CD4-positive, alpha-beta T cell treated with Interferon gamma for 1 hour (primary cell): Measurements from ENCODE around the gene GPR78.

Experiments used
- DNase-seq: peaks from one replicate; pipeline ENCODE4 v3.0.0-alpha.2; 2020

Gene GPR78

DNA sequence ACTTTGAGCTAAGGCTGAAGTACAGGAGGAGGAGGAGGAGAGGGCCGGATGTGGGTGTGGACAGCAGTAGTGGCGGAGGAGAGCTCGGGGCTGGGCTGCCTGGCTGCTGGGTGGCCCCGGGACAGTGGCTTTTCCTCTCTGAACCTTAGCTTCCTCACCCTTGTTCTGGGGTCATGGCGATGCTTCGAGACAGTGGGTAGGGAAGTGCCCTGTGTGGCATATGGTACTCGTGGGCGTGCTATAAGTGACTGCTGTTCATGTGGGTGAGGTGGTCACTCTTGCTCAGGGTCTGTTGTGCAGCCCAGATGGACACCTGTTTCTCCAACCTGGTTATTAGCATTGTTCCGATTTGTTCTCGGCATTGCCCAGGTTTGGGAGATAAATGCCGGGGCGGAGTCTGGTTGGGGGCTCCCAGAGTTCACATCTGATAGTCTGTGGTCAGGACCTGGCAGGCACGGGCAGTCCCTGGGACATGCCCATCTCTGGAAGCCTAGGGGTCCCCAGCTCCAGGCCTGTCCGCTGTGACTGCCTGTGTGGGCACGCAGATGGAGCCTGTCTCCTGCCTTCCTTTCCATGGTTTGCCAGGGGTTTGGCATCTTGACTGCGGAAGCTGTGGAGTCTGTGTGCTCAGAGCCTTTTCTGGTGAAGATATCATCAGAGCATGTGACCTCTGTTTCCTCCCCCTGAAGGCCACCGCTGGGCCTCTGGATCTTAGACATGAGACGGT is 7.4 kb downstream of the GPR78 start:
- no peak for DNase-seq

DNA sequence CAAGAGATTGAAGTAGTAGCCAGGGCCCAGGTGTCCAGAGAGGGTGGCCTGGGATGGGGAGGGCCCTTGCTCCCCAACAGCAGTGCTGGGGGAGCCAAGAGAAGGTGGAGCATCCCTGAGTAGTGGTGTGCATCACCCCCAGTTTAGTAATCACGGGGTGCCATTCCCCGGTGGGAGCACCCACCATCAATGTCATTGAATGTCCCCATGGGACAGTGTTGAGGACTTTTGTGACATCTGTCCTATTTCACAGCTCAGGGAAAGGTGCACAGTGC is 7.9 kb downstream of the GPR78 start:
- no peak for DNase-seq

DNA sequence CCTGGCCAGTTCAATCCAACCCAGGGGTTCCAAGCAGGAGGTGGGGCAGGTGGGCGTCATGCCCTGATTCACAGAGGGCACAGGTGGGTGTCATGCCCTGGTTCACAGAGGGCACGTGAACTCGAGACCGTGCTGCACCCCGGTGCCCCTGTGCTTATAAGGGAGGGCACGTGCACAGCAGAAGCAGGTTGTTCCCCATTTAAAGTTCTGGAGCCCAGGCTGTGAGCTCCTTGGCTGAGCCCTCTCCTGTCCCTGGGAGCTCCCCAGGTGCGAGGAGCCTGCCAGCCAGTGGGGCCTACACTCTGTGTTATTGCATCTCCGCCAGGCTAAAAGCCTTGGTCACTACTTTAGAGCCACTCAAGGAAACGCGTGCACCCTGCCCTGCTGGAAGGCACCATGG is 9.1 kb downstream of the GPR78 start:
- no peak for DNase-seq

DNA sequence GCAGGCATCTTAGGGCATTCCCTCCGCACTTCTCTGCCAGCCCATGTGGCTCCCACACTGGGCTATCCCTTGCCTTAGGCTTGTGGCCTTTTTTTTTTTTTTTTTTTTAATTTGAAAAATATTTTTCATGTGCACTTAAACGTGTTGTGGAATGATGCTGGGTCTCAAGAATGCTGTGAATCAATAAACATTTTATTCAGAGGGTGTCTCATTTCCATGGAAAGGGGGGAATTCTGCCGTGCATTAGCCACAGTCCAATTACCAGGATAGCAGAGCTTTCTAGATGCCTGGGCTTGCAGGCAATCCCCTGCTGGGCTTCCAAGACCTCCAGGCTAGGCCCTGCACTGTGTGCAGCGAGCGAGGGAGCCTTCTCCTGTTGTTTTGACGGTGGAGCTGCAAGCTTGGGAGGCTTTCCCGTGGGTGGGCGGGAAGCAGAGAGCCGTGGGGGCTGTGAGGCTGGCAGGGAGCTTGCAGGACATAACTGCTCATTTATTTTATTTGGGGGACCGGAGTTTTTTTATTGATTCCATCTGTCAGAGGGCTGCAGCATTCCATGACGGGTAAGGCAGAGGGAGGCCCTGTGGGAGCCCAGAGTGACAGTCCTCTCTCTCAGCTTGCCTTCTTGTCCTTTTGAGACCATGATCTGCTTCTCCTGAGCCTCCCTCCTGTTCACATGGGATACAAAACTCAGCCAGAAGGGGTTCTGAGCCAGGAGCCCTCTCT is 9.8 kb downstream of the GPR78 start:
- no peak for DNase-seq

DNA sequence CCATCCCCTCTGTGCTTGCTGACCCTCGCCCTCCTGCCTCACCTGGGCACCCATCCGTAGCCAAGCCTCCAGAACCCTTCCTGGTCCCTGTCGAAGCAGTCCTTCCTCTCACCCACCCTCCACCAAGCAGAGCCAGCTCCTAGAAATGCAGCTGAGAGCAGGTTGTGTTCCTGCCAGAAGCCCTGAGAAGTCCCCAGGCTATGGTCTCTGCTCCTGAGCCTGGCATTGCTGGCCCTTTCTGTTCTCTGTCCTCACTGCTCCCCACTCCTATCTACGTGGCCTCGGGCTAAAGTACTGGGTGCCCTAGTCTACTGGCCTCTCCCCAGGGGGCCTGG is 10.3 kb downstream of the GPR78 start:
- no peak for DNase-seq

DNA sequence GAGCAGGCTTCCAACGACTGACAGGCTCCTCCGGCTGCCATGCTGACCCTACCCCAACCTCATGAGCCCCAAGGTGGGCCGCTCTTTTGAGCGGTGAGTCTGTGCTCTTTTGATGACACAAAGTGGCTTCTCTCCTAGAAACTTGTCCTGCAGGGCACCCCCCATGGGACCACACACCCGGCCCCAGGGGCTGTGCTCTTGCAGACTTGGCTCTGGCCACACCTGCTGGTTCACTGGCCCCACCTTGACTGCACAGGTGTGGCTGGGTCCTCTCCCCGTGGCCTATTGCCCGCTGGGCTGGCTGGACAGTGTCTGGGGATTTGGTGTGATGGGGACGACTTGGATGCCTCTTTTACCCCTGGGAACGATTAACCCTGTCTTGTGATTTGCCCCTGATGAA is 10.9 kb downstream of the GPR78 start:
- no peak for DNase-seq

DNA sequence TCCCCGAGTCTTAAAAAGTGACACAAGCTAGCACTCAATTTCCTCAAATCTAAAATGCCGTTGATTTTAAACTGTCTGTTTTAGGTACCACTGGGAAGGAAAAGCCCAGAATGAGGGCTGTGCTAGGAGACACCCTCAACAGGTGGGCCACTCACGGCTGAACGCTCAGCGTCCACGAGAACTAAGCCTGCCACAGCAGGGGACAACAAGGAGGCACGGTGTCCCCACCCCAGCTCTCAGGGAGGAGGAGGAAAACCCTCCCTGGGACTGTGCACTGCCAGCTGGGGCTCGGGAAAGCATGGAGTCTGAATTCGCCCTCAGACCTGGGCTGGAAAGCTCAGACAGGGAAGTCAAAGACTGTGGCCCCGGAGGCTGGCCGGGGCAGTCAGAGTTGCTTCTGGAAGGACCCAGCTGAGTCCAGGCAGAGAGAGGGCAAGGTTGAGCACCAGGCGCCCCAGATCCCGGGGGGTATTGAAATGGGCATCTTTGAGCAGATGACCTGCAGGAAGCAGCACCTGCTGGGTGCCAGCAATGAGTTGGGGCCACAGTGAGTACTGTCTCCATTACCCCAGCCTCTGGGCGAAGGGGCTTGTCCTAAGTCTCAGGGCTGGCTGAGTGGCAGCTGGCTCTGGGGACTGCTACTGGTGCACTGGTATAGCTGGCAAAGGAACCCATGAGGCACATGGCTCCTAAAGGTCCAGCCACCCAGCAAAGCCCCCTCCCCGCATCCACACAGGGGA is 11.6 kb downstream of the GPR78 start:
- DNase-seq = no peak

DNA sequence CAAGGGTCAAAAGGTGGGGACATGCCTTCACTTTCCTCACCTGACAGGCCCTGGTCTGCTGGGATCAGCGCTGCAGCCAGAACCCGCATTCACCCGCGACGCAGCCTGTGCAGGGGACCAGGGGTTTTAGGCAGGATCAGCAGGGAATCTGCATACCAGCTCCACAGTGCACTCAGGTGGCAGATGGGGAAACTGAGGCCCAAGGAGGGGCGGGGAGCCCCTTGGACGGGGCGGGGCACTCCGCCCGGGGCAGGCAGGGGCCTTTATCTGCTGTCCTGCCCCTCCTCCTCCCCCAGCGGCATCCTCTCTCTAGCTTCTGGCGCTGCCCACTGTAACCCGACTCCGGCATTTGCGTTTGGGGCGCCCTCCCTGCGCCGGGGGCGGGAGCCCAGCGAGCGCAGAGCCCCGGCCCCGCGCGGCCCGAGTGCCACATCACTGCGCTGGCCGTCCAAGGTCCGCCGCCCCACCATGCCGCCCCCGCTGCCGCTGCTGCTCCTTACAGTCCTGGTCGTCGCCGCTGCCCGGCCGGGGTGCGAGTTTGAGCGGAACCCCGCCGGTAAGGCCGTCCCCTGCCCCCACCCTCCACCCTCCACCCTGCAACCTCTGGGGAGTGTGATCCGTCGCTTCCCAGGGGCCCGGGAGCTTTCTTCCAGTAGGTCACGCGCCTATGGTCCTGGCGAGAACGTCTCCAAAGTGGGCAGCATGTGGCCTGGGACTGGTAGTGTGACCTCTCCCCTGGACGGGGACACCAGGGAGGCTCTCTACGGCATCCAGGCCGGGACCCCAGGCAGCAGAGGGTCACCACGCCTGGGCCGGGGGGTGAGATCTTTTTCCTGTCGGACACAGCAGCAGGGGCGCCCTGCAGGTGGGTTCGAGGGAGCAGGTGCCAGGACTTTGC is 12.4 kb downstream of the GPR78 start, which contains the start of gene CPZ:
Gene CPZ, plus strand, starts transcription at position 400 of the 898 bp plus-strand sequence. Its CDS starts 69 bp downstream, at position 469.
- DNase-seq = no peak

DNA sequence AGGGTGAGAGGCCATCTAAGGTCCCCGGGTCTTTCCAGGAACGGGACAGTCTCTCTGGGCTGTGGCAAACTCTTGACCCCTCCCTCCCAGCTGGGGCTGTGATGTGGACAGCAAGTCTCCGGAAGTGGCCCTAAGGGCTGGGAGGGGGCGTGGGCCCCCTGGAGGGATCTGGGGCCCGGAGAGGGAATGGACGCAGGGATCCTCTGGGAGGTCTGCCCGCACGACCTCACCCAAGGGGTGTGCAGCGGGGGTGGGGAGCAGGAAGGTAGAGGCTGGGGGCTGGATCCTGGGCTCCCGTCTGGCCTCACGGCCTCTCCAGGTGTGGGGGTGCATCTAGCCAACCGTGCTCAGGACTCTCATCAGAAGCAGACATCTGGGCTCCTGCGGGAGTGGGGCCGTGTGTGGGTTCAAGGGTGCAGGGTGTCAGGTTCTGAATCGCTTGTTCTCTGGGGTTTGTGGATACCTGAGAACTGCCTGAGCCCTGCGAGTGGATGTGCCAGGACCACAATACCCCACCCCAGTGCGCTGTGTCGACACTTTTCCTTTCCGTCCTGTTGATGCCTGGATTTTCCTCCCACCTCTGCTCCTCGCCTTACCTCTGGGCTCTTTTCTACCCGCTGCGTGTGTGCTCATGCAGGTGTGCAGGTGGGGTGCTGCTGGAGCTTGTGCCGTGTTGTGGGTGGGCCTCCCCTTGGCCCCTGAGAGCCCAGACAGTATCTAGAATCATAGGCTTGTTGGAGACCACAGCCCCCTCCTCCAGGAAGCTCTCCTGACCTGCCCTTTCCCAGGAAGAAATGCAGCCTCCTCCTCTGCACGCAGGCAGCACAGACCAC is 13.3 kb downstream of the GPR78 start:
- DNase-seq = no peak

DNA sequence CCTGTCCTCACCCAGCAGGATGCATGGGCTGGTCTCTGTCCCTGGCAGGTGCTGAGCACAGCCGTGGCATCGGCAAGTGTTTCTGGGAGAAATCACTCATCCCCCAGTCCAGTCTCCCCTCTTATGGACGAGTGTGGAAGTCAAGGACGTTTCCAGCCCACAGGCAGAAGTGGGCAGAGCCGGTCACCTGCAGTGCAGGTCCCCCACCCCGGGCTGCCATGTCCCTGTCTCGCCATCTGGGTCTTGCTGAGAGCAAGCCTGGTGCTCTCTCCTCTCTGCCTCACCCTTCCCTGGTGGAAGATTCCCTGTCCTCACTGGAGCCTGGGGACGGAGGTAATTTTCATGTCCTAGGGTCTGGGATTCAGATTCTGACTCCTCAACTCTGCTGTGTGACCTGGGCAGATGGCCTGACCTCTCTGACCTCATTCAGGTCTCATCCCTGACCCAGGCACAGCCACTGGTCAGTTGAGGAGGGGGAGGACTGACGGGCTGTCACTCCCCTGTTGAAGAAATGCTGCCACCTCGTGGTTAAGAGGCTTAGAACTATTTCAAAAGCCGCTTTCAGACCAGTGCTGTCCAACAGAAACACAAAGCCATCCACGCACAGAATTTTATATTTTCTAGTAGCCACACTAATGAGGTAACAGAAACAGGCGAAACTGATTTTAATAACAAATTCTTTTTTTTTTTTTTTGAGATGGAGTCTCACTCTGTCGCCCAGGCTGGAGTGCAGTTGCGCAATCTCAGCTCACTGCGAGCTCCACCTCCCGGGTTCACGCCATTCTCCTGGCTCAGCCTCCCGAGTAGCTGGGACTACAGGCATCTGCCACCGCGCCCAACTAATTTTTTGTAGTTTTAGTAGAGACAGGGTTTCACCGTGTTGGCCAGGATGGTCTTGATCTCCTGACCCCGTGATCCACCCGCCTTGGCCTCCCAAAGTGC is 14.2 kb downstream of the GPR78 start:
- DNase-seq = no peak

DNA sequence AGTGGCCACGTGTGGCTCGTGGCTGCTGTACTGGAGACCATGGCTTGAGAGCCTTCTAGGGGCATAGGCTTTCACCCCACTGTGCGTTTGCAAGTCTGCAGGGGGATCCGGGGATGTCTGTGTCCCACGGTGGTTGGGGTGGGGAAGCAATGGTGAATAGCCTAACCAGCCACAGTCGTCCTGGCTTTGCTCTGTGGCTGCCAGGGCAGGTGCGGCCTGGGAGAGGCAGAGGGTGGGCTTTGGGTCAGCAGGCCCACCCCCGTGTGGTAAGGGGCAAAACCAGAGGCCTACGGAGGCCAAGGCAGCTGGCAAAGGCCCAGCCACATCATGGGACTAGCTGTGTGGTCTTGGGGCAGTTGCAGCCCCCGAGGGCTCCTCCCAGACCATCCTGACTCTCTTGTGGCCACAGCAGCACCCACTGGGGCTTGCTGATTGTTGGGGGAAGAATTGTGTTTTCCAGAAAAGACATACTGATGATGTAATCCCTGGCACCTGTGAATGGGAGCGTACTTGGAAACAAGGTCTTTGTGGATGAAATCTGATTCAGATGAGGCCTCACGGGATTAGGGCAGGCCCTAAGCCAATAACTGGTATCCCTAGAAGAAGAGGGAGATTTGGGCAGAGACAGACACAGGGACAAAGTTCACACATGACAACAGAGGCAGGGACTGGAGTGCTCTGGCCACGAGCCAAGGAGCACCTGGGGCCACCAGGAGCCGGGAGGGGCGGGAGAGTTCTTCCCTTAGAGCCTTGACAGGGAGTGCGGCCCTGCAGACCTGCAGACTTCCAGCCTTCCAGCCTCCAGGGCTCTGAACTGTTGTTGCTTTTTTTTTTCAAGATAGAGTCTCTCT is 15.3 kb downstream of the GPR78 start:
- no peak for DNase-seq

DNA sequence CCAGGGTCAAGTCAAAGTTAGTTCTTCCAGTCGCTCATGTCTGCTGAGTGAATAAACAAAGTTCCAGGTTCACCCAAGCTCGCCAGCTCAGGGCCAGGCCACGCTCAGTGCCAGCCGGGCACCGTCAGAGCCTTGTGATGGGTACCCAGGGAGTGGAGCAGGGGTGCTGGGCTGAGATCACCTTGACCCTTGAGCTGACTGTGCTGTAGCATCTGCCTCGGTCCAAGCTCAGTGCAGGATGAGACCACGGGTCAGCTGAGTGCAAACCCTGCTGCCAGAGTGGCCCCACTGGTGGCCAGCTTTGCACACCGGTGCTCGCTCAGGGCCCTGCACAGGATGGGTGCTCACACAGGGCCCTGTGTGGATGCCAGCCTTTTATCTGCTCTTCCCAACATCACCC is 16.7 kb downstream of the GPR78 start:
- no peak for DNase-seq

DNA sequence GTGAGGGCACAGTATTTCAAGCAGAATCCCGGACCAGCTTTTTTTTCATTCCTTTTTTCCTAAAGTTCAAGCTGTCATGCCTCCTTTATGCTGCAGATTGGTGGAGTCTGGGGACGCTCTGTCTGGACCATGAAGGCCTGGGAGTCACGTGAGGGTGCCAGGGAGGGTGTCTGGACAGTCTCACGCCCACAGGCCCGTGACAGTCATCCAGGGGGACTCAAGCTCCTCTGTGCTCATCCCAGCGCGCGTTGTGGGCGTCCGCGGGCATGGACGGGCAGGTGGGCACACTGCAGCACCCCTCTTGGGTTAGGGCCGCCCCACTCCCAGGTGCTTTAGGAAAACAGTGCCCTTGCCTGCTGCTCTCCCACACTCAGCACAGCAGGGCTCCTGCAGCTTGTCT is 17.1 kb downstream of the GPR78 start:
- no peak for DNase-seq

DNA sequence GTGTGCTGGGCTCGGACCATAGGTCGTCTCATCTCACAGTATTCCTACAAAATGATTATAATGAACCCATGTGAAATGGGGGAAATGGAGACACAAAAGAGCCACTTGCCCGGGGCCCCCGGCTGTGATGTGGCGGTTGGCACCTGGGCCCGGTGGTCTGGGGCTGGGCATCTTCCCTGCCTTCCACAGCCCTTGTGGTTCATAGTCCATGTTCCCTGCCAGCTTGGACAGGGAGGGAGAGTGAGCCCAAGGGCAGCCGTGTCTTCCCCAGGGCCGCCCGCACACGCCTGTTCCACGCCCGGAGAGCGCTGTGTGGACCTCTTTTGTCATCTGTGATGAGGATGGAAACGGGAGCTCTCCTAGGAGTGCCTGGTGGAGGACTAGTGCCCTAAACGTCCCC is 17.6 kb downstream of the GPR78 start:
- DNase-seq = no peak

DNA sequence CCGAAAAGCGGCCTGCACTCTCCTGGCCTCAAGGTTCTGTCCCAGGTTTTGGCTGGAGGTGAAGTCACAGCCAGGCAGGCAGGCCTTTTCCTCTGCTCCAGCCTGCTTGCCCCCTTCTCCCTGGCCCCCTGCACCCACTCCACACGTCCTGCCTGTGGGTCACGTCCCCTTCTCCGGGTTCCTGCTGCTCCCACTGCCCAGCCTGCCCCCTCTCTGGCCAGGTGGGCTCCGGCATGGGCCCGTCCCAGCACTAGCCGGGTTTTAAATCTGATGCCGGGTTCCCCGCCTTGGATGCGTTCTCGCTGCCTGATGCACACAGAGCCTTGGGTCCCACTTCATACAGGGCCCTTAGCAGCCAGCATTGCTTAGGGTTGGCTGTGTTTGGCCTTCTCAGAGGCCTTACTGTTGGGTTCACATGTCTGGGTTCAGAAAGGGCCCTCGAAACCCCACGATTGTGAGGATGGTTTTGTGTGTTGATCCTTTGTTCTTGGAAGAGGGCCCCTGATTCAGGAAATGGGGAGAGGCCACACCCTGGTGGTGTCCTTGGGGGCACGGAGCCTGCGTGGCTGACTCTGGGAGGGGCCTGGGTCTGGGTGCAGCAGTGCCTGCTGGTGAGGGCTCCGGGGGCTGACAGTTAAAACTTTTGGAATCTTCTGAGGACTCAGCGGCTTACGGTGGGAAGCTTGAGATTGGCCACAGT is 18.3 kb downstream of the GPR78 start:
- DNase-seq = no peak

DNA sequence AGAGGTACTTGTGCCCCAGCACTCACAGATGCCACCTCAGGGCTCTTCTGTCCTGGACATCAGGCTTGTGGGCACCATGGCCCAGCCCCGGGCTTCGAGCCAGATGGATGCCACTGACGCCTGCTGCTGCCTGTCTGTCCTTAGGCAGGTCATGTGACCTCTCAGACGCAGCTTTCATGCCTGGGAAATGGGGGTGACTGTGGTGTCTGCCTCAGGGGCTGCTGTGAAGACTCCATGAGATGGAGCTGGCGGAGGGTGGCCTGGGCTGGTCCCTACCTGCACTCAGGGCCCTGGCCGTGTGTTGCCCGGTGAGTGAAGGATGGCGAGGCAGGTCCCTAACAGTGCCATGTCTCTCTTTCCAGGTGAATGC is 18.9 kb downstream of the GPR78 start:
- DNase-seq = no peak

DNA sequence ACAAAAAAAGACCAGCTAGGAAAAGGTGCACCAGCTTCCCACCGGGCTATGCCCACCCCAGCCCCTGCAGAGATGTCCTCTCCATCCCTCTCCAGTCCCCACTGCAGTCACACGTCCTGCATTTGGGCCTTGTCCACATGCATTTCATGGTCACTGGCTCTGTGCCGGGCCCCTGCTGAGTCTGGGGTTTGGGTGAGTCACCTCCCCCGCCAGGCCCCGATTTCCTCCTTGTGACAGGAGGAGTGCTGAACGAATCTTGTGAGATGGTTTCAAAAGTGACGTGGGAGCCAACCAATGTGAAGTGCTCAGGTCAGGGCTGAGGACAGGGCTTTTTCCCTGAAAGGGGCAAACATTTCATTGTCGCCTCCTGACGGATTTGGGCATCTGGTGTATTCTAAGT is 19.5 kb downstream of the GPR78 start:
- no peak for DNase-seq

DNA sequence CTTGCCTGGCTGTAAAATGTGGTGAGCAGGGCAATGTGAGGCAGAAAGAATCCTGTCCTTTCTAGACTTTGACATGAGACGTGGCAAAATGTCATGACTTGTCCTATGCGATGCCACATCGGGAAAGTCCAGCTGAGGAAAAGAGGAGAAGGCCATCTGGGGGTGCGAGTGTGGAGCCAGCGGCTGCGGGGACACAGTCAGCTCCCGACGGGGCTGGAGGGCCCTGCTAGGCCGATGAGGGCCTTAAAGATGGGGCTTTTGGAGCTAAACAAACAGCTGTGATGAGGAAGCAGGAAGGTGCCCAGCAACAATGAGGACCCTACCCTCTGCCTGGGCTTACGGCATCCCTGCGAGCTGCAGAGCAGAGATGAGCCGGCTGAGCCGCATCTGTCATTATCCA is 20.1 kb downstream of the GPR78 start:
- DNase-seq = no peak

DNA sequence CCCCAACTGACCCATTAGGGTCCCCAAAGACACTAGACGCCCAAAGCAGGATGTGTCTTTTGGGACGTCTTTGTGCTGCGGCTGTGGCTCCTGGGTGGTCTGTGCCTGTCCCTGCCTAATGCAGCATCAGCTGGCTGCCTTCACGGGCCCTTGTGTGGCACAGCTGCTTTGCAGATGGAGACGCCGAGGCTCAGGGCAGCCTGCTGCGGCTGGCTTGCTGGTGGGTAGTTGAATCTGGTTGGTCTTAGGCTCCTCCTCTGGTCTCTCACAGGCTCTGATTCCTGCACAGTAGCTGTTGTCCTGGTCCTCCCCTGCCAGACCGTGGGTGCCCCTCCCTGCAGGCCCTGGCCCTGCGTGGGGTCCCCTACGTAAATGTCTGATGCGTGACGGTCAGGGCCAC is 20.5 kb downstream of the GPR78 start:
- DNase-seq = no peak

DNA sequence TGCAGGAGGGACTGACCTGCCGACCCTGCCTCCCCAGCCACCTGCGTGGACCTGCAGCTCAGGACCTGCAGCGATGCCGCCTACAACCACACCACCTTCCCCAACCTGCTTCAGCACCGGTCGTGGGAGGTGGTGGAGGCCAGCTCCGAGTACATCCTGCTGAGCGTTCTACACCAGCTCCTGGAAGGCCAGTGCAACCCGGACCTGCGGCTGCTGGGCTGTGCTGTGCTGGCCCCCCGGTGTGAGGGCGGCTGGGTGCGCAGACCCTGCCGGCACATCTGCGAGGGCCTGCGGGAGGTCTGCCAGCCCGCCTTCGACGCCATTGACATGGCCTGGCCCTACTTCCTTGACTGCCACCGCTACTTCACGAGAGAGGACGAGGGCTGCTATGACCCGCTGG is 20.9 kb downstream of the GPR78 start:
- no peak for DNase-seq
